HG02884 (cell line): Measurements from ENCODE around the gene LPCAT1.

Experiments used
- ATAC-seq: cut with Tn5 transposase; IDR thresholded peaks from one replicate; pipeline ENCODE4 v1.9.1; 2021; ENCODE audit warnings: mild to moderate bottlenecking, moderate library complexity; ENCODE audit not compliant: unreplicated experiment

LPCAT1 gene

GRCh38 chr5:1498623-1499416 lies 24.9 kb downstream of the LPCAT1 start:
- peak; percentile 39 for ATAC-seq

DNA sequence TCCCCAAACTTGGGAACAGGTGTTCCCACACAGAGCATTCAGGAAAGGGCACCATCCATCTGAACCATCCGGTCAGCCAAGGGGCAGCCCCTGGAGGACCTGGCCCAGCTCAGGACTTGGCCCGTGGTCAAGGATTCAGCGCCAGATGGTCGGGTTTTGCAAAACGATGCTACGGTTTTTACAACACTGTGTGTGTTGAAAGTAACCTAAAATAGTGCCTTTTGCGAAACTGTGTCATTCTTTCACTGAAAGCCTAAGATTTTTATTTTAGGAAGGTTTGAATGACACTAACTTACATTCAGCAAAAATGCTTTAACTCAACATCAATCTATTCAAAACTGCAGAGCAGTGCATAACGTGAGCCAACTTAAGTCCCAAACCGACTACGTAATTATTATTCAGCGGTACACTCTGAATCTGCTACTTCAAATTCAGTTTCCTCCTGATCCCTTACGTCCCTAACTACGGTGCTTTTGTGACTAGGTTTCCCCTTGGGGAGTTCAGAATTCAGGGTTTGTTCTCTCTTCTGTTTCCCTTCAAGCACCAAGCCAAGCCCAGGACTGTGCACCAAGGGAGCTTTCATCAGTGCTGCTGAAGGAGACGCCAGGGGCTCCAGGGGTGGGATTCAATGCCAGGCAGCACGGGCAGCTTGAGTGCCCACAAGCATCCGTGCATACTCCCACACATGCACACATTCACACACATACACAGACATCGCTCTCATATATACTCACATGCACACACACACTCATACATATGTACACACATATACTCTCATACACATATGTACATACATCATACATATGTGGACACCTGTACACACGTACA lies 25.8 kb downstream of the LPCAT1 start:
- ATAC-seq, result peak; percentile 28

DNA sequence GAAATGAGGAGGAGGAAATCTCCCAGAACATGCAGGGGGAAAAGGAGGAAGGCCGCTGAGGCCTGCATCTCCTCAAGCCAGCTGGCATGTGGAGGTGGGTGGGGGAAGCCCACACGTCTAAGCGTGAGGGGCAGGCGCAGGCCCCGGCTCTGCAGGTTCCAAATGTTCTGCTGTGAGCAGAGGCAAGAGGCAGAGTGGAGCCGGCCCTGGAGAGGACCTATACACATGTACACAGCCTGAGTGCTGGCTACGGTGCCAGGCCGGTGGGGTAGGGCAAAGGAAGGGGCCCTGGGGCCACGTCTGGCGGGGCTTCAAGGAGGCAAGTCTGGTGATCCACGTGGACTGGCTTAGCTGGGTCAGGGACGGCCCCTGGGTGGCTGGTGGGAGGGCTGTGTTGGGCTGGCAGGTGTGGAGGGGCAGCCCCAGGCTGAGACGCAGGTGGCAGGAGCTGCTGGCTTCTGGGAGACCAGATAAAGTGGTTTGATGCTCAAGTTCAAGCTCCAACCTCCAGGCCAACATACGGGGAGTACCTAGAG lies 26.4 kb downstream of the LPCAT1 start:
- ATAC-seq, result peak; percentile 22

DNA sequence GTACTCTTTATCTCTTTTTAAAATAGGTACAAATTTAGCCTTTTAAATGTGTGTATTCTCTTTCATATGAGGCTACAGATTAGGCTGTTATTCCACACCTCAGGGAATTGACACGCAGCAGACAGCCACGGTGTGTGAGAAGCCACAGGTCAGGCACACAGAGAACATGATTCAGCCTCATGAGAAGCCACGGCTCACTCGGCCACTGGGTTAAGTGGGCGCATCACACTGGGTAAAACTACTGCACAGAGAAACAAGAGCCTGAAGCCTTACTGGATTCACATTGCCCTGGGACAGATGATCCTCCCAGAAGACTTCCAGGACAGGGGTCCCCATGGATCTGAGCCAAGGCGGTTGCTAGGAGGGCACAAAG lies 28.2 kb downstream of the LPCAT1 start:
- ATAC-seq, result no peak

DNA sequence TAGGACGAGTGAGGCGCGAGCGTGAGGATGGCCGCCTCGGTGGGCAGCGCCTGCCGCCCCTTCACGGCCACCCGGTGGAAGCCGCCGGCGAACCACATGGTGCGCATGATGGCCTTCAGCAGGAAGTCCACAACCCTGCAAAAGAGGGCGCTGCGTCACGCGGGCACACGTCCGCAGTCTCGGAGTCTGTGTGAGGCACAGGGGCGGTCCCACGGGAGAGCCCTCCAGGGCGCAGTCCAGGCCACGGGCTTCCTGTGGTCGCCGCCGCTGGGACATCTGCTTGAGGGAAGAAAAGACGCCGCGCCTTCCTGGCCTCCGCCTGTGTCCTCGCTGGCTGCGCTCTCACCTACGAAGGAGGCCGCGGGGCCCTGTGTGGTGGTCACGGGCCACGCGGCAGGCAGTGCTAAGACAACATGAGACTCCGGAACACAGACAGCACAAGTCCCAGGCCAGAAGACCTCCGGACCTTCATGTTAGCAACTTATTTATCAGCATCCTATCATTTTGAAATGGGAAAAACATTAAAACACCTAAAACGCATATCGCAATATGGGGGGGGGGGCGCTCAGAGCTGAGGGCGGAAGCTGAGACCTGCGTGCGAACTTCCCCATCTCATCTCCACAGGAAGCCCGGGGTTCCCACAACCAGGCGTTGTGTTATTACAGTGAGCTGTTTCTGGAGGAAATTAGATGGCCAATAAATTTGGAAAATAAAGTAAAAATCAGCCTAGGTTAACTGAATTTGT lies 28.8 kb downstream of the LPCAT1 start:
- peak; percentile 18 for ATAC-seq

- no peak for ATAC-seq
Measured at GRCh38 chr5:1493941-1494340, 29.8 kb downstream of the LPCAT1 start.

GRCh38 chr5:1493413-1493812 lies 30.3 kb downstream of the LPCAT1 start:
- no peak for ATAC-seq

GRCh38 chr5:1492757-1493156 lies 31.0 kb downstream of the LPCAT1 start:
- no peak for ATAC-seq

DNA sequence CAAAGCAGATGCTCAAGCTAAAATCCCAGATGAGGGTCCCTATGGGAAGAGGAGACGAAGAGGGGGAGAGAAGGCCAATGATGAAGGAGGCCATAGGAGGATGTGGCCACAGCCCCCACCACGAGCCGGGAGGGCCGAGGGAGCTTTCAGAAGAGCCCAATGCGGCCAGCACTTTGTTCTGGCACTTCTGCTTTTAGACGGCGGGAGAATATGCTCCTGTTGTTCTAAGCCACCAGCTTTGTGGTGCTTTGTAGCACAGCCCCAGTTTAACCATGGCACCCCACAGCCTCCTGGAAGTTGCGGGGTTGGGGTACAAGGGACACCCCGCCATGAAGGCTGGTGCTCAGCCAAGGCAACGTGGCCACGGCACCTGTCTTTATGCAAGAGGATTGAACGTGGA lies 33.4 kb downstream of the LPCAT1 start:
- no peak for ATAC-seq

DNA sequence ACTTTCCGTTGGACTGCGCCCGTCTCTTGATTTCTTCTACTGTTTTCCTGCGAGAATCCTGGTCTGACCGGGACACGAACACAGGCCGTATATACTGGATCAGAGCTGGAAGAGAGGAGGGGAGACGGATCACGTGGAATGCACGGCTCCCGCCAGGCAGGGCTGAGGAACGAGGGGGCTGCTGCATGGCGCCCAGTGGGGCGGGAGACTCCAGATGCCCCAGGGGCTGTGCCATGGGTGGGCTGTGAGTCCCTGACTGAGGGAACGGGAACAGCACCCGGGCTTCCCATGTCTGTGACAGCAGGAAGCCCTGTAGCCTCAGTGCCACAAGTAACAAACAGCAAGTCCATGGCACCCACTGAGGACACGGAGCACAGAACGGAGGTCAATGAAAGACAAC lies 34.0 kb downstream of the LPCAT1 start:
- ATAC-seq, result no peak

DNA sequence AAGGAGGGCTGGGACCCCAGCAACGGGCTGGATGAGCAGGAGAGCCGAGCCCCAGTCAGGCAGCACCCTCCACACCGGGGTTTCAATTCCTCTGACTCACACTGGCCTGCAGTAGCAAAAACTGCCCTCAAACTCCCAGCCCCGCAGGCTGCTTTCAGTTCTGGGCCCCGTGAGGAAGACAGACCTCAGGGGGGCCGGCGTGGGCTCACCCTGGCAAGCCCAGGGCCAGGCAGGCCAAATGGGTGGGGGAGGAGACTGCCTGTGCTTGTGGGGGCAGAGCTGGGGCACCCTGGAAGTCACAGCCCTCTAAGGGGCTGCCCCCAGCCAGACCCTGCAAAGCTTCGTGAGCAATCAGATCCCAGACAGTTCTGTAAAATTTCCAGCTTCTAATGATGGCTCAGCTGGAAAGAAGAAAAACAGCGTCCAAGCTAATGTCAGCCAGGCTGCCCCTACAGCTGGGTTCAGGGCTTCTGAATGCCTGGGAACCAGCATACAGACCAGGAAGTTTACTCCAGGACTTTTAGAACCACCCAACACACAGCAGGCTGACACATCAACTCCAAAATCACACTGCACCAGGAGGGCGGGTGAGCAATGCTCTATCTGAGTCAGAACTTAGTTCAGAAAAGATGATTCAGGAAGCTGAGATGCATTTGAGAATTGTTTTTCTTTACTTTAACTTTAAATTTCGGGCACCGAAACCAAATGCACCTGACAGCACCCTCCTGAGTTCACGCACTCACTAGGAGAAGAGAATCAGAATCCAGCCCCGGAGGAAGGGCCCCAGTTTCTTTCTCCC lies 34.7 kb downstream of the LPCAT1 start:
- ATAC-seq, result peak; percentile 57

- no peak for ATAC-seq
Measured at GRCh38 chr5:1487079-1487764, 36.5 kb downstream of the LPCAT1 start.

- ATAC-seq, result no peak
Measured at GRCh38 chr5:1486271-1486670, 37.5 kb downstream of the LPCAT1 start.

- no peak for ATAC-seq
Measured at GRCh38 chr5:1485579-1486118, 38.1 kb downstream of the LPCAT1 start.

GRCh38 chr5:1484730-1485578 lies 38.8 kb downstream of the LPCAT1 start:
- peak; percentile 45 for ATAC-seq

GRCh38 chr5:1483856-1484729 lies 39.7 kb downstream of the LPCAT1 start:
- ATAC-seq, result no peak

GRCh38 chr5:1483064-1483463 lies 40.7 kb downstream of the LPCAT1 start:
- ATAC-seq, result no peak

DNA sequence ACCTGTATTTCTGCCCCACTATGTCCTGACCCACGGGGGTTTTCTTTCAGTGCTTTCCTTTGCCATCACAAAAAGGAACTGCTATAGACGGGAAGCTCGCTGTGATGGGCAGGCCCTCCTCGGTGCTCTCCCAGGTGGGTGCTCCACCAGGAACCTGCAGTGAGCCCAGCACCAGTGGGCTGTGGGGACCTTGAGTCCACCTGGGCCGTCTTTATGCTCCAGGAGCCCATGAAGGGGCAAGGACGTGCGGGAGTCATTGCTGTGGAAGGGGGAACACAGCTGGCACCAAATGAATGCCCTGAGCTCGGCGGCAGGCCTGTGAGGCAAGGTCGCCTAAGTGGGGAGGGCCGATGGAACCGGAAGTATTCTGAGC lies 41.8 kb downstream of the LPCAT1 start:
- no peak for ATAC-seq
